GM13976 (cell line): ENCODE results near the gene WT1.

Experiments
- DNase-seq: peaks from one replicate; pipeline ENCODE4 v3.0.0; 2012; ENCODE audit warnings: low spot score
- in situ Hi-C: fragments of 300-500 bp; cut with MboI; formaldehyde crosslinking; loops from one replicate; pipeline ENCODE4 v1.12.0; 2022; ENCODE audit warnings: low sequenced_read_pairs, mixed read lengths, inconsistent platforms; ENCODE audit not compliant: unreplicated experiment
- TF ChIP-seq, protein P1 (sequence below): IDR thresholded peaks from 2 replicates; pipeline ENCODE4 v1.5.1; 2012; ENCODE audit warnings: borderline replicate concordance, mild to moderate bottlenecking; ENCODE audit not compliant: insufficient read depth; ENCODE audit errors: extremely low read depth, missing control alignments, control extremely low read depth

WT1 gene

DNA sequence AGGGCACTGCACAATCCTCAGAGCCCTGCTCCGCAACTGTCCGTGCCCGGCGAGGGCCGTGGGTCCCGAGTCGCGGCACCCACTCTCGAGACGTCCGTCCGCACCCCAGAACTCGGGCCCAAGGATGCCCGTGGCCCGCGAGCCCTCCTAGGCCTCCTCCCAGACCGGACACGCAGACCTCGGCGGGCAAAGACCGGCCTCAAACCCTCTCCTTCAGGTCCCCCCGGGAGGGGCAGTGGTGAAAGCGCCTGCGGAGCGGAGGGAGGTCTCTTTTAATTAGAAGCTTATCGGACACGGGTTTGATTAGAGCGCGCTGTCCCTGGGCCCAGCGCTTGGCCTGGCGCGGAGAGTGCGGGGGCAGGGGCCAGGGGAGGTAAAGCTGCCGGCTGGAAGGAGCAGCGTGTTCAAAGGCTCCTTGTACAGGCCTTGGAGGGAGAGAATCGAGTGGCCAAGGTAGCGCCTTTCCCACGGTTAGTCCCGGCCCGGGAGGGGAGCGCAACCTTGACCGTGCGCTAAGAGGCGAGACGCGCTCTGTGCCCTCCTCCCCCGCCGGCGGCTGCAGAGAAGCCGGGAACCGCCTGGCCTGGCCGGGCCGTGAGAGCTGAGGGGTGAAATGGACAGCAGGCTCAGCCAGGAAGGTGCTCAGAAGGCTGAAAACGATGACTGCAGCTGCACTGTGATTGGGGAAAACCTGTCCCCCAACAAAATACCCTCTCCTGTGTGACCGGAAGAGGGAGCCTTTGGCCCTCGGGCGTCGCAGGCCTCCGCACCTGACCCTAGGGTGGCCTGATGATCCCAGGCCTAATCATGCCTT lies 4.6 kb downstream of the WT1 start:
- TF ChIP-seq, protein P1, sequence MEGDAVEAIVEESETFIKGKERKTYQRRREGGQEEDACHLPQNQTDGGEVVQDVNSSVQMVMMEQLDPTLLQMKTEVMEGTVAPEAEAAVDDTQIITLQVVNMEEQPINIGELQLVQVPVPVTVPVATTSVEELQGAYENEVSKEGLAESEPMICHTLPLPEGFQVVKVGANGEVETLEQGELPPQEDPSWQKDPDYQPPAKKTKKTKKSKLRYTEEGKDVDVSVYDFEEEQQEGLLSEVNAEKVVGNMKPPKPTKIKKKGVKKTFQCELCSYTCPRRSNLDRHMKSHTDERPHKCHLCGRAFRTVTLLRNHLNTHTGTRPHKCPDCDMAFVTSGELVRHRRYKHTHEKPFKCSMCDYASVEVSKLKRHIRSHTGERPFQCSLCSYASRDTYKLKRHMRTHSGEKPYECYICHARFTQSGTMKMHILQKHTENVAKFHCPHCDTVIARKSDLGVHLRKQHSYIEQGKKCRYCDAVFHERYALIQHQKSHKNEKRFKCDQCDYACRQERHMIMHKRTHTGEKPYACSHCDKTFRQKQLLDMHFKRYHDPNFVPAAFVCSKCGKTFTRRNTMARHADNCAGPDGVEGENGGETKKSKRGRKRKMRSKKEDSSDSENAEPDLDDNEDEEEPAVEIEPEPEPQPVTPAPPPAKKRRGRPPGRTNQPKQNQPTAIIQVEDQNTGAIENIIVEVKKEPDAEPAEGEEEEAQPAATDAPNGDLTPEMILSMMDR: no peak
- DNase-seq: peak; percentile 53

DNA sequence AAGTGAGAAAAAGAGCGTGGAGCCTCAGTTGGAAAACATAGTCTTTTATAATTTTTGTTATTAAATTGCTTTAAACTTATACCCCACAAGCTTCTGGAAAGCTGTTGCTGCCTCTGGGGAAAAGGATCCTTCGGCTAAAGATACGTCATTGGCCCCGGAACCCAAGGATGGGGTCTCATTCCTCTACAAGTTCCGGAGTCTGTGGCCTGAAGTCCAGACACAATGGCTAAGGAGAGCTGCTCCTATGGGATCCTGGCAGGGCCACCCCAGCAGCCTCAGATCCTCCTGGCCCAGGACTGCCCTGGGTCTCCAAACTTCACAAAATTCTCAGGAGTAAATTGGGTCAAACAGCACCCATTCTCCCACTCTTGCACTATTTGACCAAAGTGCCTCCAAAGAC lies 5.9 kb downstream of the WT1 start:
- TF ChIP-seq, protein P1: no peak
- in situ Hi-C loops: no loop called here
- DNase-seq: no peak

More for the DNA sequence above, 4.6 kb downstream of the WT1 start:
- in situ Hi-C loops: no loop called here

DNA sequence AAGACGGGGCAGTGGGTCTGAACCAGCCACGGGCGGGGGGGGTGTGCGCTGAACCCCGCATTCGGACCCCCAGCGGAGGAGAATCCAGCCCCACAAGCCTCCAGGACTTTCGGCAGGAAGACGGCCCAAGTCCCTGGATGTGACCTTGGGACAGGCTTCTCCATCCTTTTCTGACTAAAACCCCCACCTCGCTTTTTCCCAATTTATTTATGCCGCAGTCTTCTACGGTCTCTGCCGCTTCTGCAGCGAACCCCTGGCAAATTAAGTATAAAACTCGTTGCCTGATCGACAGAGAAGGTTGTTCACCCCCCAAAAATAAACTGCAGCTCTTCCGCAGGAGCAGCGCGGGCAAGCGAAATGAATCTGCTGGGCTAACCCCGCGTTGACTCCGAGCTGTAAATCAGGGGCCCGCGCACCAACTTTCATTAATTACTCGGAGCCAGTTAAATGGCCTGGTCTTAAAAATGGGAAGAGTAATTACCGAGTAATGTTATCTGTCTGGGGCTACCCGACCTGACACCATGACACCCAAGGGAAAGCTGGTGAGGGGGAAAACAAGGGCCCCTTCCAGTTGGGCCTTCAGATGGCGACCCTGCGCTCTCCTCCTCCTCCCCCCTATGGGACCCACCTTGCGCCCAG lies 6.6 kb downstream of the WT1 start:
- TF ChIP-seq, protein P1: no peak
- in situ Hi-C loops: no loop called here
- DNase-seq: no peak

DNA sequence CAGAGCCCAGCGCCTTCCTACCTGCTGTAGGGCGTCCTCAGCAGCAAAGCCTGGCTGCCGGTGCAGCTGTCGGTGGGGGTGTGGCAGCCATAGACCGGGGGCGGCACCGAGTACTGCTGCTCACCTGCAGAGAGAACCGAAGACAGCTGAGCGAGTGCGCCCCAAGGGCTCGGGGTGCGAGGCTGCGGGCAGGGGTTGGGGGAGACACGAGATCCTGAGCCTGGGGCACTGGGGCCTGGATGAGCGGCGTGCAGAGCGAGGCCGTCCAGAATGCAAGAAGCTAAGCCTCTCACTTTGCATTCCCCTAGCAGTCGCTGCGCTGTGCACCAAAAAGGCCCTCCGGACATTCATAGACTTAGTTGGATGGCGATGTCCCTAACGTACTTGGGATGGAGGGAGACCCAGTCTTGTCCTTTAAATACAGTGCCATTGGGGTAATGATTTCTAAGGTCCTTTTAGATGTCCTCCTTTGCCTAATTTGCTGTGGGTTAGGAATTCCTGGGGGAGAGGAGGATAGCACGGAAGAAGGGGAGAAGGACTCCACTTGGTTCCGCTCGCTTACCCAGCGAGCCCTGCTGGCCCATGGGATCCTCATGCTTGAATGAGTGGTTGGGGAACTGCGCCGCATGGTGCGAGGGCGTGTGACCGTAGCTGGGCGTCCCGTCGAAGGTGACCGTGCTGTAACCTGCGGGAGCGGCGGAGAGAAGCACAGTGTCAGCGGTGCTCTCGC lies 7.2 kb downstream of the WT1 start:
- DNase-seq: no peak
- in situ Hi-C loops: no loop called here
- TF ChIP-seq, protein P1: no peak

DNA sequence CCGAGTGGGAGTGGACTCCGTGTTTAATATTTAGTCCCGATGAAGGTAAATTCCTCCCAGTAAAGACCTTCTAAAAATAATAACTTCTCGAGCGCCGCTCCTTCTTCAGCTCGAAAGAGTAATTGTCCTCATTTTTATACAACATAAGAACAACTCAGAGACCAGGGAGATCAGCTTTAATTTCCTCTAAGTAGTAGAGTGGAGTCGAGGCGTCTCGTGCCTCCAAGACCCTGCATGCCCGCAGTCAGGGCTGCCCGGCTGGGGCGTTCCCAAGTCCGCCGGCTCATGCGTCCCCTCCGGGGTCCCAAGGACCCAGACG lies 7.8 kb downstream of the WT1 start:
- DNase-seq: no peak
- TF ChIP-seq, protein P1: no peak
- in situ Hi-C loops: no loop called here

DNA sequence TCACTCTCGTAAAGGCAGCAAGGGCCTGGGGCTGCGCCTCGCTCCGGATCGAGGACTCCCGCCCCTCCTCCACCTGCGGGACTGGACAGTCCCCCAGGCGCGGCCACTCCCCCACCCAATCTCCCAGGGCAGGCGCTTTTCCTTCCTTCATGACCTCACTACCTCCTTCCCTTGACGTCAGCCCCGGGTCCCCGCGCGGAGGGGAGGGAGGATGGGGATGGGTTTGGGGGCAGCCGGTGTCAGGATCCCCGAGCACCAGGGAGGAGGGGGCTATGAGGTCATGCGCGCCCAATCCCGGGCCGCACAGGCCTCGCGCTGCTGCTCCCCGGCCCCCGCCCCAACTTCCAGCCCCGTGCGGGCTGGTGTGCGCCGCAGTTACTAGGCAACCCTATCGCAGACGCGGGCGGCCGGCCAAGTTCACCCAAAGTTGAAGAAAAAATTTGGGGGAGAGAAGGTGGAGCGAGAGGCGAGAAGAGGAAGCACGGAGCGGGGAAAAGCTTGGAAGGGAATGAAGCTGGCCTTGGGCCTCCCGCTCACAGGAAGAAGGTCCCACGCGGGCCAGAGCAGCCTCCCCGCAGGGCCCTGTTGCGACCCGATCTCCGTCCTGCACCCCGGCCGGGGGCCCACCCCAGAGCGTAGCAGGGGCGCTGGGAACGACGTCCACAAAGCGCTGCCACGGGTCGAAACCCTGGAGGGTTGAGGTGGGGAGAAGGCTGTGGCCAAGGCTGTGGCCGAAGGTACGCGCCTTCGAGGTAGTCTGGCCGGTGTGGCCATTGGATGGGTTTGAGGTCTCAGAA lies 8.3 kb downstream of the WT1 start:
- in situ Hi-C loops: no loop called here
- peak; percentile 45 for DNase-seq
- TF ChIP-seq, protein P1: no peak
